Left renal cortex interstitium (tissue), 4 donors: Measurements from ENCODE around the gene NUCB1. TPM values are rescaled to one million over a fixed set of nuclear protein-coding genes. Genes with fewer than 3 reads are reported as not detected.

Experiments used
- DNase-seq, 4 donors: peaks; one replicate each; pipeline ENCODE4 v3.0.0-alpha.2; 2013; ENCODE audit warnings: low read depth in 4 of 4, low spot score in 2 of 4, missing footprints in 1 of 4
- polyA plus RNA-seq, 4 donors: library from polyadenylated mRNA; unstranded; fragments of 120-200 nt; gene quantifications; one replicate each; pipeline ENCODE4 v1.2.1, GENCODE V29; 2013; ENCODE audit not compliant: insufficient read length in 4 of 4

NUCB1 gene
- polyA plus RNA-seq, 4 donors = 249 to 328 (median 311) TPM

DNA sequence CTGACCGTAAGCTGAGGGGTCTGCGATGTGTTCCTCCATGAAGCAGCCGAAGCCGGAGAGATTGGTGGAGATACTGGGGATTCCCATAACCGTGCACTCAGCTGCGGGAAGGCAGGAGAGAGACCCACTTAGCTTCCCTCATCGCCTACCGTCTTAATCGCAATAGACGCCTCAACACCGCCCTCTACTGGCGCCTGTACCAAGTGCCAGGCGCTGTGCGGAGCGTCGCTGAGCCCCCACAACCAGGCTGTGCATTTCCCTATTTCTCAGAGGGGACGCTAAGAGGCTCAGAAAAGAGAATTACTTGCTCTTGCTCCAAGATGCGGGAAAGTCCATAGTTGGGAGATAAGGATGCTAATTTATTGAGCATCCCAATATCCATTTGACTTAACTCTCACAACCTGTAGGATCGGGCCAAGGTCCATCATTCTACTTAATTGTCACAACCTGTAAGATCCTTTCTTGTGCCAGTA, 70.8 kb downstream of the NUCB1 start:
- DNase-seq = no peak

Other genes with a start within 250 kb of the NUCB1 start
- 1 to 10 TPM in 3 of 4 donors, under 1 TPM in 1; 0.45 to 2.1 (median 1.6) TPM for gene NTN5, start 227.3 kb upstream of the NUCB1 start, polyA plus RNA-seq
- 1 to 10 TPM; 1.7 to 5.6 (median 3.3) TPM for gene FUT2, start 204.3 kb upstream of the NUCB1 start, polyA plus RNA-seq
- gene MAMSTR, start 180.6 kb upstream of the NUCB1 start, polyA plus RNA-seq = 1 to 10 TPM; 5.0 to 9.6 (median 6.7) TPM
- 10 to 100 TPM; 12.6 to 16.6 (median 15.2) TPM for gene RASIP1, start 159.7 kb upstream of the NUCB1 start, polyA plus RNA-seq
- gene IZUMO1, start 153.4 kb upstream of the NUCB1 start, polyA plus RNA-seq = under 1 TPM; 0.23 to 0.67 (median 0.32) TPM
- 1 to 10 TPM; 3.0 to 3.8 (median 3.4) TPM for gene FUT1, start 147.7 kb upstream of the NUCB1 start, polyA plus RNA-seq
- not detected for gene FGF21, start 144.8 kb upstream of the NUCB1 start, polyA plus RNA-seq
- gene BCAT2, start 89.3 kb upstream of the NUCB1 start, polyA plus RNA-seq = 10 to 100 TPM; 30.4 to 64.2 (median 49.8) TPM
- gene HSD17B14, start 63.8 kb upstream of the NUCB1 start, polyA plus RNA-seq = 10 to 100 TPM; 30.0 to 40.4 (median 36.2) TPM
- gene PLEKHA4, start 31.7 kb upstream of the NUCB1 start, polyA plus RNA-seq = 10 to 100 TPM; 17.9 to 33.8 (median 27.1) TPM
- 10 to 100 TPM; 29.7 to 52.6 (median 33.7) TPM for gene PPP1R15A, start 27.9 kb upstream of the NUCB1 start, polyA plus RNA-seq
- 1 to 10 TPM in 1 of 4 donors, under 1 TPM in 3; 0.46 to 1.3 (median 0.64) TPM for gene TULP2, start 1.6 kb upstream of the NUCB1 start, polyA plus RNA-seq
- 10 to 100 TPM in 1 of 4 donors, 1 to 10 TPM in 3; 6.0 to 10.3 (median 8.2) TPM for gene DHDH, start 33.4 kb downstream of the NUCB1 start, polyA plus RNA-seq
- gene BAX, start 54.6 kb downstream of the NUCB1 start, polyA plus RNA-seq = 10 to 100 TPM; 58.1 to 90.7 (median 76.4) TPM
- 1,000 to 10,000 TPM; 2,498 to 2,845 (median 2,570) TPM for gene FTL, start 65.0 kb downstream of the NUCB1 start, polyA plus RNA-seq
- 10 to 100 TPM; 35.9 to 53.8 (median 48.2) TPM for gene GYS1, start 93.0 kb downstream of the NUCB1 start, polyA plus RNA-seq
- 100 to 1,000 TPM in 2 of 4 donors, 10 to 100 TPM in 2; 86.0 to 106 (median 95.6) TPM for gene RUVBL2, start 93.6 kb downstream of the NUCB1 start, polyA plus RNA-seq
- gene LHB, start 116.8 kb downstream of the NUCB1 start, polyA plus RNA-seq = under 1 TPM in 2 of 4 donors, not detected in 2; 0.31 to 0.35 TPM
- gene CGB3, start 124.0 kb downstream of the NUCB1 start, polyA plus RNA-seq = under 1 TPM in 1 of 4 donors, not detected in 3; 0.16 TPM
- gene CGB2, start 131.6 kb downstream of the NUCB1 start, polyA plus RNA-seq = under 1 TPM in 1 of 4 donors, not detected in 3; 0.28 TPM
- gene CGB1, start 136.6 kb downstream of the NUCB1 start, polyA plus RNA-seq = not detected
- gene CGB5, start 143.5 kb downstream of the NUCB1 start, polyA plus RNA-seq = not detected
- under 1 TPM in 1 of 4 donors, not detected in 3; 0.32 TPM for gene CGB8, start 148.8 kb downstream of the NUCB1 start, polyA plus RNA-seq
- 1 to 10 TPM in 2 of 4 donors, under 1 TPM in 2; 0.59 to 2.8 (median 1.1) TPM for gene CGB7, start 157.4 kb downstream of the NUCB1 start, polyA plus RNA-seq
- gene NTF4, start 164.5 kb downstream of the NUCB1 start, polyA plus RNA-seq = 1 to 10 TPM; 3.9 to 4.5 (median 4.5) TPM
- gene KCNA7, start 172.4 kb downstream of the NUCB1 start, polyA plus RNA-seq = under 1 TPM; 0.03 to 0.17 (median 0.07) TPM
- gene SNRNP70, start 185.1 kb downstream of the NUCB1 start, polyA plus RNA-seq = 100 to 1,000 TPM; 260 to 418 (median 347) TPM
- 10 to 100 TPM in 1 of 4 donors, 1 to 10 TPM in 3; 5.4 to 13.2 (median 8.8) TPM for gene LIN7B, start 214.1 kb downstream of the NUCB1 start, polyA plus RNA-seq
- 1 to 10 TPM in 1 of 4 donors, under 1 TPM in 3; 0.73 to 1.1 (median 0.80) TPM for gene C19orf73, start 218.8 kb downstream of the NUCB1 start, polyA plus RNA-seq
- gene PPFIA3, start 219.2 kb downstream of the NUCB1 start, polyA plus RNA-seq = 10 to 100 TPM in 1 of 4 donors, 1 to 10 TPM in 3; 4.5 to 11.1 (median 8.7) TPM